Activated CD4-positive, alpha-beta T cell treated with anti-CD3 and anti-CD28 coated beads, Interleukin-2, amount 10 ng/mL, durations not matched to agents 7 days and 5 days (primary cell): ENCODE results near the gene SLC44A1. TPM values are rescaled to one million over a fixed set of nuclear protein-coding genes. Genes with fewer than 3 reads are reported as not detected.
"Not testable (repeated sequence)": the region's sequence is repeated elsewhere in the genome, so short reads cannot be mapped to it uniquely, and the experiment has no call there.

Source experiments
- CTCF ChIA-PET: fragments of 350-600 bp; sonication (Branson Sonifier 250); formaldehyde crosslinking; loops from one replicate; lab custom pipeline; 2021; ENCODE audit warnings: antibody characterized with exemption; lab: Charles Lee
- POLR2A ChIA-PET: fragments of 350-600 bp; sonication (Branson Sonifier 250); formaldehyde crosslinking; loops from one replicate; lab custom pipeline; 2021; ENCODE audit warnings: antibody characterized with exemption; lab: Charles Lee
- DNase-seq: peaks from one replicate; pipeline ENCODE4 v3.0.0-alpha.2; 2020
- H3K27ac Mint-ChIP-seq: one replicate; pipeline ENCODE4 v1.8.0; 2021; ENCODE audit warnings: mild to moderate bottlenecking, moderate library complexity, mixed read lengths
- H3K27me3 Mint-ChIP-seq: one replicate; pipeline ENCODE4 v1.8.0; 2021; ENCODE audit warnings: mixed read lengths
- H3K36me3 Mint-ChIP-seq: one replicate; pipeline ENCODE4 v1.8.0; 2021; ENCODE audit warnings: low read depth, mixed read lengths
- H3K4me1 Mint-ChIP-seq: one replicate; pipeline ENCODE4 v1.8.0; 2021; ENCODE audit warnings: mixed read lengths
- H3K4me3 Mint-ChIP-seq: one replicate; pipeline ENCODE4 v1.8.0; 2021; ENCODE audit warnings: mild to moderate bottlenecking, moderate library complexity, mixed read lengths
- H3K9me3 Mint-ChIP-seq: one replicate; pipeline ENCODE4 v1.8.0; 2021; ENCODE audit warnings: mixed read lengths
- total RNA-seq, 2 experiments: library from RNA; stranded (reverse); gene quantifications; one replicate each; pipeline ENCODE4 v1.2.3, GENCODE V29; 2021

Gene SLC44A1
- total RNA-seq, 2 experiments from 2014 or later = 19.6 to 21.8 TPM

DNA sequence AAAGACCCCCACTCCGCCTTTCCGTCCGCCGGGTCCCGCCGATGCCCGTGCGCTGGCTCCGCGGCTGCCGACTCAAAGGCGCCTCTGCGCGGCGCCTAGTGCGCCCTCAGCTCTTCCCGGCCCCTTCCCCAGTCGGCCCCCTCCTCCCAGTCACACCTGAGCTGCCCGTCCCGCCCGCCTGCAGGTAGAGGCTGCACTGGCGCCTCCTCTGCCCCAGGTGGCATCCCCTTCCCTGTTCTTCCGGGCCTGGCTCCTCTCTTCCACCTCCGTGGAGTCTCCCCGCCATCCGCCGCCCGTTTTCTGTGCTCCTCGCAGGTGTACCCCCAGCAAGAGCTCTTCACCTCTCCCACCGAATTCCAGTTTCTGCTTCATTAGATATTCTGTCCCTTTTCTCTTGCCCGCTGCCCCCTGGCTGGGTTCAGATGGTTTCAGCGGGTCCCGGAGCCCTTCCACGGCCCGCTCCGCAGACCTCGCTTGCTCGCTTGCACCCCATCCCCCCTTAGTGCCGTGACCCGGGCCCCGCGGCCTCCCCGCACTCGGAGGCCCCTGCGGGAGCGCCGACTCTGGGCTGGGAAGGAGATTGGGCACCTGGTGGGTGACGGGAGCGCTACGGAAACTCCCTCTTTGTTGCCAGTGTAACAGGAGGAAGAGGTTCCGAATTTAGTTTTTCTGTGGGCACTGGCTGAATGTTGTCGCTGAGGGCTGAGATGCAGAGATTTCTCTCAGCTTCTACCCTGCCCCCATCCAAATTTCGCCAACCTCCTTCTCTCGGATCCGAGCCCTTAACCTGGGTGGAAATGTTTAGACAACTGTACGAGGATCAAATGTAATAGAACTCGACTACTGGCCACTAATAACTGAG lies 809 bp downstream of the SLC44A1 start:
- Mint-ChIP-seq H3K27me3 (peaks cover 55% of the 10 kb centered on the region), H3K27ac (peak overlapping the region; percentile 83), H3K36me3 (no peaks in the 10 kb centered on the region), H3K4me1 (peaks cover 30% of the 10 kb centered on the region), H3K9me3 (no peaks in the 10 kb centered on the region), H3K4me3 (peak overlapping the region; percentile 84)
- peak; percentile 44 for DNase-seq
- ChIA-PET CTCF (interaction anchor here (0.6 to 2.0 kb wide), 7 partner anchors 8 to 257 kb away, joined by 3 to 8 read pairs (median 5); no protein-coding TSS in a partner anchor), POLR2A (interaction anchor here (0.5 kb wide), 1 partner anchor 79 kb away, joined by 3 read pairs; no protein-coding TSS in a partner anchor)

DNA sequence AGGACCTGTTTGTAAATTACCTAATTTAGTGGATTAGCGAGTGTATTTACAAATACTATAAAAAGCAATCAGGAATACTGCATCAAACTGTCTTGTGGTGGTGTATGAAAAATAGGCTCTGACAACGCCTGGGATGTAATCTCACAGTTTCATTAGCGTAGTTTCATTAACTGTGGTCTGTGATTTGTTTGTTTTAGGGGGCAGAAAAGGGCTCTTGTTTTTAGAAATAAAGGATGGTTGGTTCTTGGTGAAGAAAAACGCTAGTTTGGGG lies 1.4 kb downstream of the SLC44A1 start:
- peaks cover 51% of the 10 kb centered on the region for H3K27me3 Mint-ChIP-seq
- no peaks in the 10 kb centered on the region for H3K9me3 Mint-ChIP-seq

DNA sequence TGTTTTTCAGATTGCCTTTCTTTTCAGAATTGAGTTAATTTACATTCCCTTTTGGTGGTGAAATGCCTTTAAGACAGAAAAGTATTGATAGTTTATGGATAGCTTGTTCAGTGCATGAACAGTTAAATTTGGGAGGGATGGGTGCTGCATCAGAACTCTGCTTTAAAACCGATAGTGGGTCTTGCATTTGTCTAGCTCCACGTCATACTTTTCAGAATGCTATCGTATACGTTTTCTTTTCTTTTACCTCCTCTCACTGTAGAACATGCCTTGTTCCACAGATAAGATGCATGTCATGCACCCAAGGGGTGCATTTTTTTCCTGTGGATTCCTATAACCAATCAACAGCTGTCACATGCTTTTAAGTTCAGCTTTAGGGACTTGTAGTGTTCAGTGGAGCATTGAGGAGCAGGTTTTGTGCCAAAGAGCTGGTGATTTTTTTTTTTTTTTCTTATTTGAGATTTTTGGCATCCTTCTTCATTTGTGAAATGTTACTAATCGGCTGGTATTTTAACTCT lies 2.3 kb downstream of the SLC44A1 start:
- Mint-ChIP-seq H3K36me3 (no peaks in the 10 kb centered on the region), H3K9me3 (no peaks in the 10 kb centered on the region), H3K4me1 (peaks cover 30% of the 10 kb centered on the region), H3K27ac (no peak overlapping the region), H3K27me3 (peaks cover 42% of the 10 kb centered on the region), H3K4me3 (no peak overlapping the region)
- ChIA-PET POLR2A (no interaction called here), CTCF (interaction anchor here (0.6 kb wide), 1 partner anchor 284 kb away, joined by 4 read pairs; no protein-coding TSS in a partner anchor)
- DNase-seq = no peak

More for the DNA sequence above, 1.4 kb downstream of the SLC44A1 start:
- Mint-ChIP-seq H3K4me3 (peak overlapping the region; percentile 84), H3K4me1 (peaks cover 30% of the 10 kb centered on the region), H3K36me3 (no peaks in the 10 kb centered on the region), H3K27ac (peak overlapping the region; percentile 83)
- ChIA-PET POLR2A (no interaction called here), CTCF (interaction anchor here (0.6 kb wide), 1 partner anchor 44 kb away, joined by 6 read pairs; no protein-coding TSS in a partner anchor)
- no peak for DNase-seq

DNA sequence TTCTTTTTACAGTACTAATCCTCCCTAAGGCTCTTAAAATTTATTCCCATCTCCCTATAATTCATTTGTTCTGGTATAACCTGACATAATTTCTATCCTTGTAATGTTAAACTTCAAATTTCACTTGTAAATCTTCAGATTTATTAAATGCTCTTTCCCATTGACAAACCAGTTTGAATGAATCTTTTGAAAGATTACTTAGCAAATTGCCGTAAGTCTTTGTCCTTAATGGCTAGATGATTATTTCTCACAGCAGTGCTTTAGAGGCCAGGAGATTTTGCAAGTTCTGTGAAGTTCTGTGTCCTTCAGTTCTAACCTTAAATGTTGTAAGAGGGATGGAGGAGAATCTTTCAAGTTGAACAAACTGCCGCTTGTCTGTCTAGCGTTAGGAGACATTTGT lies 4.2 kb downstream of the SLC44A1 start:
- CTCF ChIA-PET = no interaction called here
- H3K27ac Mint-ChIP-seq = no peak overlapping the region

DNA sequence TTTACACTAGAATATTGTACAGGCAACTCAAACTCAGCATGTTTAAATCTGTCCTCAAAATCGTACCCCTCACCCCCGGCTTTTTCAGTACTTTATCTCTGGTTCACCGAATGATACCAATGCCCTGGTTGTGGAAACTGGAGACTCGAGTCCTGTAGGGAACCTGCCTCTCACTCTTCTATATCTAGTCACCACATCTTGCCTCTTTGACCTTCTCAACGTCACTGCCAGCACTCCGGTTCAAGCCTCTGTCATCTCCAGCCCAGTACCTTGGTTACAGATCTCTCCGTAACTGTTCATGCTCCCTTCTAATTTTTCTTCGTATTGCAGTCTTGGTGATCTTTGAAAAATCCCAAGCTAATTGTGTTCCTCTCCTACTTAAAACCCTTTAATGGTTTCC lies 6.7 kb downstream of the SLC44A1 start:
- peaks cover 12% of the 10 kb centered on the region for H3K4me1 Mint-ChIP-seq
- no peak overlapping the region for H3K4me3 Mint-ChIP-seq
- peaks cover 20% of the 10 kb centered on the region for H3K27me3 Mint-ChIP-seq
- H3K27ac Mint-ChIP-seq = no peak overlapping the region
- ChIA-PET POLR2A (no interaction called here), CTCF (no interaction called here)
- no peaks in the 10 kb centered on the region for H3K9me3 Mint-ChIP-seq
- no peak for DNase-seq
- H3K36me3 Mint-ChIP-seq = no peaks in the 10 kb centered on the region

More for the DNA sequence above, 4.2 kb downstream of the SLC44A1 start:
- no peak for DNase-seq
- POLR2A ChIA-PET = no interaction called here
- H3K9me3 Mint-ChIP-seq = no peaks in the 10 kb centered on the region
- peaks cover 19% of the 10 kb centered on the region for H3K4me1 Mint-ChIP-seq
- H3K27me3 Mint-ChIP-seq = peaks cover 27% of the 10 kb centered on the region
- H3K4me3 Mint-ChIP-seq = no peak overlapping the region
- H3K36me3 Mint-ChIP-seq = no peaks in the 10 kb centered on the region

DNA sequence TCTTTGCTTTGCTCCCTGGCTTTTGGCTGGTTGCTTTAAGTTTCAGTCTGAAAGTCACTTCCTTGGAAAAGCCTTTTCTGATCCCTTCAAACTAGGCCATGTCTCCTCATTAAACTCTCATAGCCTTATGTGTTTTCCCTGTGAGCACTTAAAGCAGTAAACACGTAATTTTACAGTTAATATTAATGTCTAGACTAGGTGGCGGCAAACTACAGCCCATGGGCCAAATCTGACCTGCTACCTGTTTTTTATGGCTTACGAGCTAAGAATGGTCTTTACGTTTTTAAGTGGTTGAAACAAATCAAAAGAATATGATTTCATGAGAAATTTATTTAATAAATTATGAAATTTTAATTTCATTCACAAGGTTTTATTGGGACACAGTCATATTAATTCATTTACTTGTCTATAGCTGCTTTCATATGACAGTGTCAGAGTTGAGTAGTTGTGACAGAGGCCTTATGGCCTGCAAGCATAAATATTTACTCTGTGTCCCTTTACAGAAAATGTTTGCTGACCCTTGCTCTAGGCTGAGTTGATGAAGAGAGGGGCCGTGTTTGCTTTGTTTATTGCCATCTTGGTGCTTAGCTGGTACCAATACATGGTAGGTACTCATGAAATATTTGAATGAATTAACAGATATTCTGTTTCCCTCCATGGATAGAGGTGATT lies 7.4 kb downstream of the SLC44A1 start:
- Mint-ChIP-seq H3K36me3 (no peaks in the 10 kb centered on the region), H3K4me1 (peaks cover 12% of the 10 kb centered on the region), H3K27me3 (peaks cover 14% of the 10 kb centered on the region), H3K4me3 (no peak overlapping the region), H3K27ac (no peak overlapping the region), H3K9me3 (no peaks in the 10 kb centered on the region)
- no peak for DNase-seq
- POLR2A ChIA-PET = interaction anchor here (0.6 kb wide), 1 partner anchor 153 kb away, joined by 4 read pairs; no protein-coding TSS in a partner anchor
- CTCF ChIA-PET = interaction anchor here (1.2 to 2.4 kb wide), 2 partner anchors 8 to 23 kb away, joined by 3 to 5 read pairs; partner anchors contain the start of gene SLC44A1

DNA sequence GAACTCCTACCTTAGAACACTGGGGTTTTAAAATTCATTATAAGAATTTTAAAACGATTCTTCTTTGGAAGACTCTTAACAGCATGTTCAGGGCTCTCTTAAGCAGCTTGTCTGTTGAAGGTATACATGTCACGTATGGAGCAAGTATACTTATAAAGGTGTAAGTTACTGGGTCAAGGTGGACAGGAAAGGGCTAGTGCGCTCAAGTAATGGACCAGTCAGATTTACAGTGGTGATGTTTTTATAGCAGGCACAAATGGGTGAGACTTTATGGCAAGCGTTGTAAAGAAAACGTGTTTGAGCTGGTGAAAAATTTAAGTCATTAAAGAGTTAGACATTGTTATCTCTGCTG lies 7.9 kb downstream of the SLC44A1 start:
- Mint-ChIP-seq H3K4me1 (peaks cover 17% of the 10 kb centered on the region), H3K9me3 (no peaks in the 10 kb centered on the region), H3K27ac (no peak overlapping the region), H3K36me3 (no peaks in the 10 kb centered on the region), H3K4me3 (no peak overlapping the region), H3K27me3 (peaks cover 11% of the 10 kb centered on the region)
- DNase-seq = no peak
- POLR2A ChIA-PET = interaction anchor here (0.6 kb wide), 1 partner anchor 152 kb away, joined by 4 read pairs; no protein-coding TSS in a partner anchor
- CTCF ChIA-PET = interaction anchor here (1.2 to 2.4 kb wide), 2 partner anchors 8 to 23 kb away, joined by 3 to 5 read pairs; partner anchors contain the start of gene SLC44A1

DNA sequence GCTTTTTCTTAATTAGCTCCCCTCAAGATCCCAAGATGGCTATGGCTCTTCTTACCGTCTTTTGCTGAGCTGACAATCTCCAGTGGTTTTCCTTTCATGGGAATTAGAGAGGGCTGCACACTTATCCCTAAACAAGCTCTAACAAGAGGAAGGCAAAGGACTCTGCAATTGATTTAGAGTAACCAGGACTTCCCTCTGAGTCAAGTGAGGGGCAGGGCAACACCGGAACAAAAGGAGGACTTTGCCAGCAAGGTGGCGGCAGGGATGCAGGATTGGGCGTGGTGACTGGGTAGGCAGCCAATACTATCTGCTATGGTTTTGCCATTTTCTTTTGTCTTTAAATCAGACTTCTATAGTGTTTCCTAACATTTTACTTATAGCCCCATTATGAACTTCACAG lies 9.8 kb downstream of the SLC44A1 start:
- Mint-ChIP-seq H3K4me3 (no peak overlapping the region), H3K9me3 (no peaks in the 10 kb centered on the region), H3K4me1 (peaks cover 31% of the 10 kb centered on the region), H3K36me3 (peaks cover 3% of the 10 kb centered on the region), H3K27ac (no peak overlapping the region), H3K27me3 (no peaks in the 10 kb centered on the region)
- CTCF ChIA-PET = interaction anchor here (0.6 to 2.4 kb wide), 3 partner anchors 10 to 654 kb away, joined by 3 to 5 read pairs (median 4); partner anchors contain the start of gene SLC44A1
- POLR2A ChIA-PET = no interaction called here
- no peak for DNase-seq

DNA sequence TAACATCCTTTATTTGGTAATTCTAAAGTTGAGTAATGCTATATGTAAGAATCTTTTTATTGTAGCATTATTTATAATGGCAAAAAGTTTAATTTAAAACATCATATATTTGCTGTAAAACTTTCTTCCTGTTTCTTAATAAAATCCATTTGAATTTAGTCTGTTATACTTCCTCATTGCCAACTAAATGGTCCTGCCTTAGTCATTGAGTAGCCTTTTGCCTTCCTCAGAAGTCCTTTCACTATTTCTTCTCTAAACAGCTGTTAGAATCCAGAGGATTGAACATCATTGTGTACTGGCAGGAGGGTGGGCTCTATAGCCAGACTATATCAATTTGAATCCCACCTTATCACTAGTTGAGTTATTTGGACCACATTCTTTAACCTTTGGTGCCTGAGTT lies 11.0 kb downstream of the SLC44A1 start:
- Mint-ChIP-seq H3K36me3 (peaks cover 3% of the 10 kb centered on the region), H3K4me1 (peaks cover 41% of the 10 kb centered on the region), H3K27ac (no peak overlapping the region), H3K4me3 (no peak overlapping the region), H3K27me3 (no peaks in the 10 kb centered on the region), H3K9me3 (no peaks in the 10 kb centered on the region)
- ChIA-PET CTCF (interaction anchor here (0.7 to 1.4 kb wide), 2 partner anchors 20 to 190 kb away, joined by 3 read pairs; no protein-coding TSS in a partner anchor), POLR2A (no interaction called here)
- no peak for DNase-seq

DNA sequence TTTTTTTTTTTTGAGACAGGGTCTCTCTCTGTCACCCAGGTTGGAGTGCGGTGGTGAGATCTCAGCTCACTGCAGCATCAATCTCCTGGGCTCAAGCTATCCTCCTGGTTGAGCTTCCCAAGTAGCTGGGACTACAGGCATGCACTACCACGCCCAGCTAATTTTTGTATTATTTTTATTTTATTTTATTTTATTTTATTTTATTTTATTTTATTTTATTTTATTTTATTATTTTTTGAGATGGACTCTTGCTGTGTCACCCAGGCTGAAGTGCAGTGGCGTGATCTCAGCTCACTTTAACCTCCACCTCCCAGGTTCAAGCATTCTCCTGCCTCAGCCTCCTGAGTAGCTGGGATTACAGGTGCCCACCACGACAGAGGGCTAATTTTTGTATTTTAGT lies 12.1 kb downstream of the SLC44A1 start:
- H3K27me3 Mint-ChIP-seq, H3K27ac Mint-ChIP-seq, H3K4me3 Mint-ChIP-seq, POLR2A ChIA-PET, H3K9me3 Mint-ChIP-seq, H3K36me3 Mint-ChIP-seq, DNase-seq: not testable (repeated sequence)
- H3K4me1 Mint-ChIP-seq = peaks cover 45% of the 10 kb centered on the region
- CTCF ChIA-PET = interaction anchor here (1.4 kb wide), 1 partner anchor 188 kb away, joined by 3 read pairs; no protein-coding TSS in a partner anchor

DNA sequence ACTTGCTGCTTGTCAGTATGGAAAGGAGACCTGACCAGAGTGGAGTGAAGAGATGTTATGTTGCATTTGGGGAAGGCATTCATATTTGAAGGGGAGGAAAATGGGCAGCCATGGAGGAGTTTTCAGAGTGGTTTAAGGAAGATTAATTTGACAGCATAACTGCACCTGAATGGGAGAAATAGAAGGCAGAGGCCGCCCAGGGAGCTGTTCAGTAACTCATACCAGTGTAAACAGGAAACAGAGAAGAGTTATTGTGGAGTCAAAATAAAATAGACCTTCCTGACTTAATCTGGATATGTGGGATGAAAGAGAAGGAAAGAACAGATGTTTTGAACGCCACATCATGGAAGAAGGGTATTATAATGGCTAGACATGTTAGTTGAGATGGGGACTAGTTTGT lies 13.4 kb downstream of the SLC44A1 start:
- H3K4me1 Mint-ChIP-seq = peaks cover 46% of the 10 kb centered on the region
- peak overlapping the region; percentile 52 for H3K27ac Mint-ChIP-seq
- ChIA-PET POLR2A (no interaction called here), CTCF (no interaction called here)
- H3K27me3 Mint-ChIP-seq = no peaks in the 10 kb centered on the region
- no peaks in the 10 kb centered on the region for H3K9me3 Mint-ChIP-seq
- H3K36me3 Mint-ChIP-seq = peaks cover 3% of the 10 kb centered on the region
- H3K4me3 Mint-ChIP-seq = no peak overlapping the region
- DNase-seq = no peak

DNA sequence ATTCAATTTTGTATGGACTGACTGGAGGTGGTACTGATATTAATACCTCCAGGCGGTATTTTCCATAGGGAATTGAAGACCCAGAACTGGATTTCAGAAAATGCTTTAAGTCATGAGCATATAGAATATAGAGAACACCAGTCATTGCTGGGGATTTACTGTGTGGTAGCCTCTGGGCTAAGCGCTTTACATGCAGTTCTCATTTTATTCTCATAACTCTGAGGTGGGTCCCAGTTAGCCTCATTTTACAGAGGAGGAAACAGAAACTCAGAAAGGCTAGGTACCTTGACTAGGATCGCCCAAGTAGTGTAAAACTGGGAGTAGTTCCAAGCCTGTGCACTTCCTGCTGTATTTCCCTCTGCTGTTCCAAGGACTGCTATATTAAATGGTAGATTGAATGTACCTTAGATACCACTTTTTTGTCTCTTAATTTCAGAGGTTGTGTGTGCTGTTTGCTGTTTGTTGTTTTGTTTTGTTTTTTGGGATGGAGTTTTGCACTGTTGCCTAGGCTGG lies 13.8 kb downstream of the SLC44A1 start:
- peaks cover 48% of the 10 kb centered on the region for H3K4me1 Mint-ChIP-seq
- ChIA-PET POLR2A (no interaction called here), CTCF (interaction anchor here (0.6 kb wide), 2 partner anchors 9 to 399 kb away, joined by 3 to 4 read pairs; no protein-coding TSS in a partner anchor)
- H3K27me3 Mint-ChIP-seq = no peaks in the 10 kb centered on the region
- no peak for DNase-seq
- H3K4me3 Mint-ChIP-seq = no peak overlapping the region
- H3K9me3 Mint-ChIP-seq = no peaks in the 10 kb centered on the region
- H3K27ac Mint-ChIP-seq = no peak overlapping the region
- H3K36me3 Mint-ChIP-seq = peaks cover 5% of the 10 kb centered on the region
